Stromal cell of bone marrow (primary cell): Measurements from ENCODE around the gene SSPN.
"Not testable (repeated sequence)": the region's sequence is repeated elsewhere in the genome, so short reads cannot be mapped to it uniquely, and the experiment has no call there.

Experiments
- DNase-seq: peaks from one replicate; pipeline ENCODE4 v3.0.0-alpha.2; 2012; ENCODE audit warnings: low read depth

Gene SSPN

GRCh38 chr12:26229910-26230309 lies 34.5 kb downstream of the SSPN start:
- DNase-seq = no peak

GRCh38 chr12:26231470-26231869 lies 36.1 kb downstream of the SSPN start:
- no peak for DNase-seq

GRCh38 chr12:26231921-26232320 lies 36.5 kb downstream of the SSPN start:
- no peak for DNase-seq

- DNase-seq = no peak
Measured at GRCh38 chr12:26233631-26234030, 38.3 kb downstream of the SSPN start.

GRCh38 chr12:26235465-26235864 lies 40.1 kb downstream of the SSPN start:
- not testable (repeated sequence) for DNase-seq

GRCh38 chr12:26238341-26239121 lies 43.2 kb downstream of the SSPN start:
- DNase-seq = no peak

- peak; percentile 96 for DNase-seq
Measured at GRCh38 chr12:26239122-26239851, 43.9 kb downstream of the SSPN start.

- DNase-seq = no peak
Measured at GRCh38 chr12:26239852-26240815, 44.8 kb downstream of the SSPN start.

- DNase-seq = no peak
Measured at GRCh38 chr12:26241080-26241479, 45.7 kb downstream of the SSPN start.

- no peak for DNase-seq
Measured at GRCh38 chr12:26242683-26243082, 47.3 kb downstream of the SSPN start.

- DNase-seq = no peak
Measured at GRCh38 chr12:26244503-26244902, 49.1 kb downstream of the SSPN start.

GRCh38 chr12:26245175-26245942 lies 50.0 kb downstream of the SSPN start:
- DNase-seq = no peak

GRCh38 chr12:26246483-26247164 lies 51.3 kb downstream of the SSPN start:
- DNase-seq = no peak

GRCh38 chr12:26247873-26248272 lies 52.5 kb downstream of the SSPN start:
- DNase-seq = no peak

GRCh38 chr12:26250801-26251200 lies 55.4 kb downstream of the SSPN start:
- DNase-seq = no peak

- no peak for DNase-seq
Measured at GRCh38 chr12:26251600-26251999, 56.2 kb downstream of the SSPN start.

- no peak for DNase-seq
Measured at GRCh38 chr12:26252946-26253345, 57.6 kb downstream of the SSPN start.

- no peak for DNase-seq
Measured at GRCh38 chr12:26255893-26256645, 60.7 kb downstream of the SSPN start.

- DNase-seq = no peak
Measured at GRCh38 chr12:26264215-26264838, 69.0 kb downstream of the SSPN start.

GRCh38 chr12:26265606-26266005 lies 70.2 kb downstream of the SSPN start:
- no peak for DNase-seq
